ACC112 (cell line): Measurements from ENCODE around the gene ZNF346.
"Not testable (repeated sequence)": the region's sequence is repeated elsewhere in the genome, so short reads cannot be mapped to it uniquely, and the experiment has no call there.

Experiments
- H2AFZ ChIP-seq: fragments of 200-600 bp; sonication (generic); one replicate; pipeline ENCODE4 v1.6.0; 2017; ENCODE audit warnings: antibody characterized with exemption, low read length; ENCODE audit not compliant: unreplicated experiment
- H3K27ac ChIP-seq: fragments of 200-600 bp; sonication (generic); 2 replicates; pipeline ENCODE4 v1.5.1; 2014; ENCODE audit warnings: low read depth, mild to moderate bottlenecking, antibody characterized with exemption, low read length, moderate library complexity
- H3K27me3 ChIP-seq: fragments of 200-600 bp; sonication (generic); 2 replicates; pipeline ENCODE4 v1.6.1; 2014; ENCODE audit warnings: mild to moderate bottlenecking, antibody characterized with exemption, low read length, moderate library complexity, mixed read lengths; ENCODE audit not compliant: insufficient read depth
- H3K36me3 ChIP-seq: fragments of 200-600 bp; sonication (generic); 2 replicates; pipeline ENCODE4 v1.6.1; 2016; ENCODE audit warnings: mild to moderate bottlenecking, antibody characterized with exemption, low read length, moderate library complexity, mixed read lengths; ENCODE audit not compliant: insufficient read depth
- H3K4me1 ChIP-seq: fragments of 200-600 bp; sonication (generic); one replicate; pipeline ENCODE4 v1.6.1; 2016; ENCODE audit warnings: low read length, mixed read lengths; ENCODE audit not compliant: insufficient read depth, unreplicated experiment, control insufficient read depth
- H3K4me3 ChIP-seq: fragments of 200-600 bp; sonication (generic); 2 replicates; pipeline ENCODE4 v1.5.1; 2014; ENCODE audit warnings: mild to moderate bottlenecking, low read depth, low read length
- H3K79me2 ChIP-seq: fragments of 200-600 bp; sonication (generic); one replicate; pipeline ENCODE4 v1.6.0; 2016; ENCODE audit warnings: low read length; ENCODE audit not compliant: control insufficient read depth, unreplicated experiment, insufficient read depth

ZNF346 gene

DNA sequence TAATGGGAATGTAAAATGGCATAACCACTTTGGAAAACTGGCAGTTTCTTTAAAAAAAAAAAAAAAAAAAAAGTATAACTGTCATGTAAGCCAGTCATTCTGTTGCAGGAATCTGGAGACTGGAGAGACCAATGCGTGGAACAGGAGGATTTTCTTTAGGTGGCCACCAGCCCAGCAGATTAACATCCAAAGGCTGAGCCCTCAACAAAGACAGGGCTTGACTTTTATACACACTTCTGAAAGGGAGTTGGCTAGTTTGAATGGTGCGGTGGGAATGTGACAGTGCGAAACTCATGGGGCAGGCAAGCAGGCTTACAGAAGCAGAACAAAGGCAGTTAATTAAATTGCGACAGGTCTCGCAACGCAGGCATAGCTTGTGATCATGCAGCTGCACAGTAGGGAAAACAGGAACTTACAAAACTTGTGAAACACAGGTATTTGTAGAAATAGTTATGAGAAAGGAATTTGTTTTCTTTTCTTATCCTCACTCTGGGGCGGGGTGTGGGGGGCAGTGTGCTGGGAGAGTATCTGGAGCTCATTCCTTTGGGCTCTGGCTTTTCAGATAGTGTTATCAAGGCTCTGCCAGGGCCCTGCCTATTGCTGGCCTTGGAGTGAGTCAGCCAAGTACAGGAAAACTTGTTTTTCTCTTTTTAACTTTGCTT, 27.9 kb upstream of the ZNF346 start:
- no peak overlapping the region for H2AFZ ChIP-seq
- no peaks in the 10 kb centered on the region for H3K36me3 ChIP-seq
- peaks cover 86% of the 10 kb centered on the region for H3K79me2 ChIP-seq
- no peak overlapping the region for H3K4me3 ChIP-seq
- no peaks in the 10 kb centered on the region for H3K27me3 ChIP-seq
- H3K4me1 ChIP-seq, result peaks cover 26% of the 10 kb centered on the region
- H3K27ac ChIP-seq, result peak overlapping the region; percentile 95

GRCh38 chr5:176995122-176995490, 27.4 kb upstream of the ZNF346 start:
- no peaks in the 10 kb centered on the region for H3K36me3 ChIP-seq
- no peak overlapping the region for H2AFZ ChIP-seq
- peaks cover 26% of the 10 kb centered on the region for H3K4me1 ChIP-seq
- peaks cover 86% of the 10 kb centered on the region for H3K79me2 ChIP-seq
- no peak overlapping the region for H3K4me3 ChIP-seq
- no peaks in the 10 kb centered on the region for H3K27me3 ChIP-seq
- peak overlapping the region; percentile 95 for H3K27ac ChIP-seq

DNA sequence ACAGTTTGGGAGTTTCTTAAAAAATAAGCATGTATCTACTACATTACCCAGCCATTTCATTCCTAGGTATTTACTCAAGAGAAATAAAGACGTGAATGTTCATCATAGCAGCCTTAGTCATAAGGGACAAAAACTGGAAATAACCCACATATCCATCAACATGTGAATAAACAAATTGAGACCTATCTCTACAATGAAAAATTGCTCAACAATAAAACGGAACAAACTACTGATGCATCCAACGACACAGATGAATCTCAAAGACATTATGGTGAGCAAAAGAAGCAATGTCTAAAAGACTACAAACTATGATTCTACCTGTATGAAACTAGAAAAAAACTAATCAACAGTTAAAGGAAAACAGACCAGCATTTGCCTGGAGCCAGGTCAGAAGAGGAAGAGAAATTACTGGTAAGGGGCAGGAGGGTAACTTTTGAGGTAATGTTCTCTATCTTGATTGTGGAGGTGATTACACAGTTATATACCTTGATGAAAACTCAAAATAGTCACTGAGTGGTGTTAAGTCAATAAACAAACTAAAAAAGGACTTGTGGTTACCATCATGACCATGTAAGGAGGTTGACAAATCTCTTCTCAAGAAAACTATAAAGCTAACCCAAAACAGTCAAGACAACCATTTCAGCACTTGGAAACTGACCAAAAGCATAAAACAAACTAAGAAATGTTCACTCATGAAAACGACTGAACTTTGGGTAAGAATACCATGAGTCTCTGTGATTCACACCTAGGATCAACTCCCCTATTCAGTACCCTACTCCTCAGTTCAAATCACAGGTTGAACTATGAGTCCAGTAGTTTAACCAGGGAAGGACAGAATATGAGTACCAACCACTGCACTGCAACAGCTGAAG, 26.4 kb upstream of the ZNF346 start:
- Histone ChIP-seq H3K27me3 (no peaks in the 10 kb centered on the region), H3K36me3 (no peaks in the 10 kb centered on the region), H3K4me1 (peaks cover 26% of the 10 kb centered on the region), H2AFZ (no peak overlapping the region), H3K79me2 (peaks cover 89% of the 10 kb centered on the region), H3K27ac (peak overlapping the region; percentile 95), H3K4me3 (peak overlapping the region; percentile 47)

DNA sequence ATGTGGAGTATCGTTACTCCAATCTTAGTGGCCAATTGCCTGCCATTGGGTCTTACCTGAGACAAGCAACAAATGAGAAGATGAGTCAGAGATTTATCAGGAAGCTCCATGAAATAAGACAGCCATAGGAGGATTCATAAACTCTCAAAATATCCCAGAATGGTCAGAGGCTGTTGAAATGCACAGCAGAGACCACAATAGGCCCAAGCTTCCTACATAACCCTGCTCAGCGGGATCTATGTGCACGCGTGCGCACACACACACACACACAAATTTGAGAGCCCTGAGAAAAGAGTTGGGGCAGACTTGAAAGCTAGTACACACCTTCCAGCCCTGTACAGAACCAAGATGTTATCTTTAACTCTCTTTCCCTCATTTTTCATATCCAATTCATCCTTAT, 25.7 kb upstream of the ZNF346 start:
- Histone ChIP-seq H3K79me2 (peaks cover 90% of the 10 kb centered on the region), H3K4me3 (peak overlapping the region; percentile 47; the same call in 1 of the 2 replicates), H3K36me3 (no peaks in the 10 kb centered on the region), H3K4me1 (peaks cover 26% of the 10 kb centered on the region), H2AFZ (no peak overlapping the region), H3K27me3 (no peaks in the 10 kb centered on the region), H3K27ac (peak overlapping the region; percentile 95)

GRCh38 chr5:176998828-176999227, 23.7 kb upstream of the ZNF346 start:
- no peak overlapping the region for H3K27ac ChIP-seq
- H2AFZ ChIP-seq, result no peak overlapping the region
- peaks cover 27% of the 10 kb centered on the region for H3K4me1 ChIP-seq
- no peak overlapping the region for H3K4me3 ChIP-seq
- H3K27me3 ChIP-seq, result no peaks in the 10 kb centered on the region
- H3K36me3 ChIP-seq, result no peaks in the 10 kb centered on the region
- peaks cover 90% of the 10 kb centered on the region for H3K79me2 ChIP-seq

DNA sequence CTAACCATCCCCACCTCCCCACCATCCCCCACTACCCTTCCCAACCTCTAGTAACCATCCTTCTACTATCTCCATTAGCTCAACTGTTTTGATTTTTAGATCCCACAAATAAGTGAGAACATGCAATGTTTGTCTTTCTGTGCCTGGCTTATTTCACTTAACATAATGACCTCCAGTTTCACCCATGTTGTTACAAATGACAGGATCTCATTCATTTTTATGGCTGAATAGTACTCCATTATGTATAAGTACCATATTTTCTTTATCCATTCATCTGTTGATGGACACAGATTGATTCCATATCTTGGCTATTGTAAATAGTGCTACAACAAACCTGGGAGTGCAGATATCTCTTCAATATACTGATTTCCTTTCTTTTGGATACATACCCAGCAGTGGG, 23.0 kb upstream of the ZNF346 start:
- H3K36me3 ChIP-seq, H3K27me3 ChIP-seq, H2AFZ ChIP-seq, H3K27ac ChIP-seq, H3K4me3 ChIP-seq: not testable (repeated sequence)
- peaks cover 32% of the 10 kb centered on the region for H3K4me1 ChIP-seq
- H3K79me2 ChIP-seq, result peaks cover 90% of the 10 kb centered on the region

GRCh38 chr5:177003649-177004048, 18.8 kb upstream of the ZNF346 start:
- no peak overlapping the region for H3K27ac ChIP-seq
- peaks cover 15% of the 10 kb centered on the region for H3K4me1 ChIP-seq
- no peaks in the 10 kb centered on the region for H3K27me3 ChIP-seq
- H3K79me2 ChIP-seq, result peaks cover 72% of the 10 kb centered on the region
- H2AFZ ChIP-seq, result no peak overlapping the region
- H3K36me3 ChIP-seq, result no peaks in the 10 kb centered on the region
- no peak overlapping the region for H3K4me3 ChIP-seq

- Histone ChIP-seq H2AFZ (no peak overlapping the region), H3K4me1 (peaks cover 15% of the 10 kb centered on the region), H3K27me3 (no peaks in the 10 kb centered on the region), H3K79me2 (peaks cover 62% of the 10 kb centered on the region), H3K4me3 (peak overlapping the region; percentile 95), H3K27ac (no peak overlapping the region), H3K36me3 (no peaks in the 10 kb centered on the region)
Measured at GRCh38 chr5:177004961-177005360, 17.5 kb upstream of the ZNF346 start.

GRCh38 chr5:177005619-177006264, 16.8 kb upstream of the ZNF346 start:
- peak overlapping the region; percentile 84 for H2AFZ ChIP-seq
- H3K79me2 ChIP-seq, result peaks cover 55% of the 10 kb centered on the region
- H3K4me1 ChIP-seq, result peaks cover 15% of the 10 kb centered on the region
- H3K36me3 ChIP-seq, result no peaks in the 10 kb centered on the region
- peak overlapping the region; percentile 77 for H3K27ac ChIP-seq
- H3K27me3 ChIP-seq, result no peaks in the 10 kb centered on the region
- peak overlapping the region; percentile 95 for H3K4me3 ChIP-seq

DNA sequence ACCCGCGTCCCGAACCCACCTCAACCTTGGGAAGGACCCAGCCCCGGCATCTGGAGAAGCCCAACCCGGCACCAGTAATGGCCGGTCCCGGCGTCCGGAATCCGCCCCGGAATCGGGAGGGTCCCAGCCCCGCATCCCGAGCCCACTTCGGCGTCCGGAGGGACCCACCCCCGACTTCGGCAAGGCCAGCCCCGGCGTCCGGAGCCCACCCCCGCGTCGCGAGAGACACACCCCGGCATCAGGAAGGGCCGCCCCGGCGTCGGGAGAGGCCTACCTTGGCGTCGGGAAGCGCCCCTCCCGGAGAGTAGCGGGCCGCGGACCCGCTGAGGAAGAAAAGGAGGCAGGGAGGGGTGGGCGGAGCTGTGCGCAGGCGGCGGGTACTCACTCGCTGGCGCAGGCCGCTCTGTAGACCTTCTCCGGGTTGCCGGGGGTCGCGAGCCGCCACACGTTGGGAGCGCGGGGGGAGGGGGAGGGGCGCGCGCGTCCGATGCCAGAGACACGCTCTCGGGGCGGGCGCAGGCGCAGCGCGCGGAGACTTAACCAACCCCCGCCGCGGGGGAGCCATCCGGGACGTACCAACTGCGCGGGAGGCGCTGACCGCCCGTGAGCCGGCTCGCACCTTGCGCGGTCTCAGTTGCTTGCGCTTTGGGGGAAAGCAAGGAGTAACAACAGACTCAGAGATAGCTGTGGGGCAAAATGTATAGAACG, 16.1 kb upstream of the ZNF346 start, which contains the start of gene UIMC1:
TSS of gene UIMC1 (minus strand) at position 515 of the 708 bp plus-strand sequence. CDS start 24,164 bp downstream, outside the sequence.
- H3K27ac ChIP-seq, result peak within 1 kb of the TSS; percentile 77
- H2AFZ ChIP-seq, result peak within 1 kb of the TSS; percentile 84
- no peaks in the 10 kb centered on the region for H3K27me3 ChIP-seq
- H3K36me3 ChIP-seq, result no peaks in the 10 kb centered on the region
- H3K4me1 ChIP-seq, result peaks cover 15% of the 10 kb centered on the region
- peak within 1 kb of the TSS; percentile 95 for H3K4me3 ChIP-seq
- H3K79me2 ChIP-seq, result peaks cover 48% of the 10 kb centered on the region
